ENCODE results near the gene PFDN1. TPM values are rescaled to one million over a fixed set of nuclear protein-coding genes. Genes with fewer than 3 reads are reported as not detected.
A peak's percentile ranks its signal among the peaks of the same experiment; 100 is the strongest.

Gene PFDN1
- total RNA-seq, 1 experiment from 2014 or later: 48.9 TPM

DNA sequence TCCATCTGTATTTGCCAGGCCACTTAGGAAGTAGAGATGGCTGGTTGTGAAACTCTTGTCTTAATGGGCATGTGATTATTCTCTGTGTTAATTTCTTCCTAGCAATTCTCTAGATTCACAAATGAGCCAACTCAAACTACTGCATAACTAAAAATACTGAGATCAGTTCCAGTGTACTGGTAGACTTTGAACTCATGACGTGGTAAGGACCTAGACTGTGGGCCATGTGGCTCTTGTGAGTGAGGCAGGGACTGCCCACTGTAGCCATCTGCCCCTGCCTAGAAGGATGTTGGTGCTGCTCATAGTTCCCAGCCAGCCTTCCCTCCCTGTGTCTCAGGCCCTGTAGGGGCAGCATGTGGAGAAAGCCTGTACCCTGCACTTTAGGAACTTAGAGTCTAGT lies 80.5 kb downstream of the PFDN1 start:
- Histone ChIP-seq H3K27ac (ENCODE audit: low read depth, low read length) (peak overlapping the region; percentile 87), H3K9ac (ENCODE audit: low read length) (peak overlapping the region; percentile 43), H2AFZ (ENCODE audit: low read depth, low read length, poor library complexity, severe bottlenecking) (no peak overlapping the region), H3K4me3 (replicated peaks in 1 of 2; ENCODE audit: low read depth in 1 of 2, low read length in 2 of 2) (peak overlapping the region in 1 of 2 experiments; percentile 45; a peak in 2 of 4 replicates), H4K20me1 (ENCODE audit: insufficient read depth) (no peaks in the 10 kb centered on the region), H3K9me2 (ENCODE audit: insufficient read depth) (no peaks in the 10 kb centered on the region), H3K4me1 (ENCODE audit: control insufficient read depth in 1 of 2, insufficient read depth in 2 of 2, low read length in 2 of 2) (peaks cover 62 to 77% of the 10 kb centered on the region in 2 experiments), H3K27me3 (ENCODE audit: insufficient read depth, low read length) (no peaks in the 10 kb centered on the region), H3K9me3 (ENCODE audit: control insufficient read depth in 1 of 2, insufficient read depth in 1 of 2, low read depth in 1 of 2, low read length in 2 of 2) (no peaks in the 10 kb centered on the region), H3K4me2 (ENCODE audit: low read length) (peak overlapping the region; percentile 73), H3K36me3 (ENCODE audit: control insufficient read depth in 1 of 2, insufficient read depth in 2 of 2, low read length in 2 of 2) (no peaks in the 10 kb centered on the region), H3K79me2 (ENCODE audit: insufficient read depth, low read length) (peaks cover 11% of the 10 kb centered on the region; the same call in 1 of the 2 replicates)
- no peak for DNase-seq (ENCODE audit: low read depth, low spot score)
- intact Hi-C loops (cut with micrococcal nuclease): loop anchor here (10.0 kb wide), 1 partner anchor 148 kb away; no protein-coding TSS in a partner anchor
- BruUV-seq (replicated peaks): no TSS peak
- TF ChIP-seq TCF7L2 (IDR thresholded peaks at IDR 0.05; ENCODE audit: borderline replicate concordance, extremely low read depth, insufficient read depth, insufficient read length) (no peak), MAX (IDR thresholded peaks at IDR 0.05) (no peak), EZH2 (IDR thresholded peaks at IDR 0.05) (no peak)
- no peak for ATAC-seq
- ChIA-PET RAD21 (ENCODE audit: low non-redundant PET in 1 of 2, low total read pairs in 2 of 2, uncharacterized antibody in 2 of 2, unreplicated experiment in 2 of 2) (interaction anchor here in 1 of 2 experiments (0.7 kb wide), 1 partner anchor 39 kb away, joined by 3 read pairs; no protein-coding TSS in a partner anchor), POLR2A (no interaction called here), CTCF (interaction anchor here (0.6 to 2.7 kb wide), 3 partner anchors 9 to 17 kb away, joined by 3 to 17 read pairs (median 3); no protein-coding TSS in a partner anchor)

GRCh38 chr5:140221697-140222223 lies 81.1 kb downstream of the PFDN1 start:
- POLR2A ChIA-PET: no interaction called here
- Histone ChIP-seq H3K9me2 (ENCODE audit: insufficient read depth) (no peaks in the 10 kb centered on the region), H2AFZ (ENCODE audit: low read depth, low read length, poor library complexity, severe bottlenecking) (no peak overlapping the region), H3K9me3 (ENCODE audit: control insufficient read depth in 1 of 2, insufficient read depth in 1 of 2, low read depth in 1 of 2, low read length in 2 of 2) (no peaks in the 10 kb centered on the region), H3K36me3 (ENCODE audit: control insufficient read depth in 1 of 2, insufficient read depth in 2 of 2, low read length in 2 of 2) (no peaks in the 10 kb centered on the region), H3K9ac (ENCODE audit: low read length) (peak overlapping the region; percentile 43), H4K20me1 (ENCODE audit: insufficient read depth) (no peaks in the 10 kb centered on the region), H3K27ac (ENCODE audit: low read depth, low read length) (peak overlapping the region; percentile 87), H3K4me2 (ENCODE audit: low read length) (peak overlapping the region; percentile 73), H3K79me2 (ENCODE audit: insufficient read depth, low read length) (peaks cover 11% of the 10 kb centered on the region; the same call in 1 of the 2 replicates), H3K4me1 (ENCODE audit: control insufficient read depth in 1 of 2, insufficient read depth in 2 of 2, low read length in 2 of 2) (peaks cover 62 to 80% of the 10 kb centered on the region in 2 experiments), H3K27me3 (ENCODE audit: insufficient read depth, low read length) (no peaks in the 10 kb centered on the region), H3K4me3 (replicated peaks in 1 of 2; ENCODE audit: low read depth in 1 of 2, low read length in 2 of 2) (peak overlapping the region; percentile 16 to 45)
- intact Hi-C loops (cut with micrococcal nuclease): loop anchor here (10.0 kb wide), 1 partner anchor 147 kb away; no protein-coding TSS in a partner anchor
- RAD21 ChIA-PET (ENCODE audit: low non-redundant PET in 1 of 2, low total read pairs in 2 of 2, uncharacterized antibody in 2 of 2, unreplicated experiment in 2 of 2): interaction anchor here in 1 of 2 experiments (0.7 kb wide), 1 partner anchor 40 kb away, joined by 3 read pairs; no protein-coding TSS in a partner anchor
- peak; percentile 70 for ATAC-seq
- CTCF ChIA-PET: interaction anchor here (0.6 to 2.7 kb wide), 7 partner anchors 9 to 151 kb away, joined by 3 to 17 read pairs (median 3); no protein-coding TSS in a partner anchor
- DNase-seq (ENCODE audit: low read depth, low spot score): peak; percentile 59
- BruUV-seq (replicated peaks): no TSS peak
- TF ChIP-seq ZNF274 (IDR thresholded peaks at IDR 0.05; ENCODE audit: low read depth, low read length) (no peak), REST (IDR thresholded peaks at IDR 0.05; ENCODE audit: low read depth) (no peak), ZFX (IDR thresholded peaks at IDR 0.05) (no peak), SIN3A (IDR thresholded peaks at IDR 0.05; ENCODE audit: low read depth) (peak; percentile 53; the same call in 1 of the 2 replicates), CBX3 (IDR thresholded peaks at IDR 0.05; ENCODE audit: low read depth) (peak; percentile 86), ELF1 (IDR thresholded peaks at IDR 0.05; ENCODE audit: borderline replicate concordance, low read depth) (no peak)
- TF ChIP-seq, protein P1, sequence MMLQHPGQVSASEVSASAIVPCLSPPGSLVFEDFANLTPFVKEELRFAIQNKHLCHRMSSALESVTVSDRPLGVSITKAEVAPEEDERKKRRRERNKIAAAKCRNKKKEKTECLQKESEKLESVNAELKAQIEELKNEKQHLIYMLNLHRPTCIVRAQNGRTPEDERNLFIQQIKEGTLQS (IDR thresholded peaks at IDR 0.05): peak; percentile 55; the same call in 1 of the 2 replicates
- TF ChIP-seq, protein P2, sequence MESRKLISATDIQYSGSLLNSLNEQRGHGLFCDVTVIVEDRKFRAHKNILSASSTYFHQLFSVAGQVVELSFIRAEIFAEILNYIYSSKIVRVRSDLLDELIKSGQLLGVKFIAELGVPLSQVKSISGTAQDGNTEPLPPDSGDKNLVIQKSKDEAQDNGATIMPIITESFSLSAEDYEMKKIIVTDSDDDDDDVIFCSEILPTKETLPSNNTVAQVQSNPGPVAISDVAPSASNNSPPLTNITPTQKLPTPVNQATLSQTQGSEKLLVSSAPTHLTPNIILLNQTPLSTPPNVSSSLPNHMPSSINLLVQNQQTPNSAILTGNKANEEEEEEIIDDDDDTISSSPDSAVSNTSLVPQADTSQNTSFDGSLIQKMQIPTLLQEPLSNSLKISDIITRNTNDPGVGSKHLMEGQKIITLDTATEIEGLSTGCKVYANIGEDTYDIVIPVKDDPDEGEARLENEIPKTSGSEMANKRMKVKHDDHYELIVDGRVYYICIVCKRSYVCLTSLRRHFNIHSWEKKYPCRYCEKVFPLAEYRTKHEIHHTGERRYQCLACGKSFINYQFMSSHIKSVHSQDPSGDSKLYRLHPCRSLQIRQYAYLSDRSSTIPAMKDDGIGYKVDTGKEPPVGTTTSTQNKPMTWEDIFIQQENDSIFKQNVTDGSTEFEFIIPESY (IDR thresholded peaks at IDR 0.05; ENCODE audit: extremely low read depth, insufficient replicate concordance, low read length): peak; percentile 24
